NB4 (cell line): ENCODE measurements around the gene CWC27.

Source experiments
- MAX ChIP-seq: IDR thresholded peaks from 2 replicates; pipeline ENCODE4 v1.6.1; 2011; ENCODE audit warnings: low read depth, low read length
- MYC ChIP-seq: IDR thresholded peaks from 2 replicates; pipeline ENCODE4 v1.6.1; 2011; ENCODE audit warnings: low read depth, low read length
- POLR2A ChIP-seq: IDR thresholded peaks from 2 replicates; pipeline ENCODE4 v1.6.1; 2011; ENCODE audit warnings: mild to moderate bottlenecking; ENCODE audit not compliant: insufficient read length; ENCODE audit errors: extremely low read depth
- TF ChIP-seq, protein P1 (sequence below): IDR thresholded peaks from one replicate; pipeline ENCODE4 v1.5.1; 2012; ENCODE audit warnings: low read depth, low read length

- TF ChIP-seq, protein P1, sequence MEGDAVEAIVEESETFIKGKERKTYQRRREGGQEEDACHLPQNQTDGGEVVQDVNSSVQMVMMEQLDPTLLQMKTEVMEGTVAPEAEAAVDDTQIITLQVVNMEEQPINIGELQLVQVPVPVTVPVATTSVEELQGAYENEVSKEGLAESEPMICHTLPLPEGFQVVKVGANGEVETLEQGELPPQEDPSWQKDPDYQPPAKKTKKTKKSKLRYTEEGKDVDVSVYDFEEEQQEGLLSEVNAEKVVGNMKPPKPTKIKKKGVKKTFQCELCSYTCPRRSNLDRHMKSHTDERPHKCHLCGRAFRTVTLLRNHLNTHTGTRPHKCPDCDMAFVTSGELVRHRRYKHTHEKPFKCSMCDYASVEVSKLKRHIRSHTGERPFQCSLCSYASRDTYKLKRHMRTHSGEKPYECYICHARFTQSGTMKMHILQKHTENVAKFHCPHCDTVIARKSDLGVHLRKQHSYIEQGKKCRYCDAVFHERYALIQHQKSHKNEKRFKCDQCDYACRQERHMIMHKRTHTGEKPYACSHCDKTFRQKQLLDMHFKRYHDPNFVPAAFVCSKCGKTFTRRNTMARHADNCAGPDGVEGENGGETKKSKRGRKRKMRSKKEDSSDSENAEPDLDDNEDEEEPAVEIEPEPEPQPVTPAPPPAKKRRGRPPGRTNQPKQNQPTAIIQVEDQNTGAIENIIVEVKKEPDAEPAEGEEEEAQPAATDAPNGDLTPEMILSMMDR: no peak
- TF ChIP-seq POLR2A (no peak), MAX (no peak), MYC (no peak)
Measured at GRCh38 chr5:64839936-64840335, 71.2 kb downstream of the CWC27 start.
